Rectal smooth muscle tissue (tissue), 1 donor: Measurements from ENCODE around the gene LCN9.

Source experiments
- H3K27ac ChIP-seq: one replicate; pipeline ENCODE4 v1.7.0; 2013; ENCODE audit warnings: low read depth, low read length, inconsistent platforms
- H3K27me3 ChIP-seq: one replicate; pipeline ENCODE4 v1.7.0; 2013; ENCODE audit warnings: low read length; ENCODE audit not compliant: control insufficient read depth, insufficient read depth
- H3K36me3 ChIP-seq: one replicate; pipeline ENCODE4 v1.7.0; 2013; ENCODE audit warnings: low read length; ENCODE audit not compliant: control insufficient read depth, insufficient read depth
- H3K4me1 ChIP-seq: one replicate; pipeline ENCODE4 v1.7.0; 2013; ENCODE audit warnings: low read length; ENCODE audit not compliant: control insufficient read depth, insufficient read depth
- H3K4me3 ChIP-seq: one replicate; pipeline ENCODE4 v1.7.0; 2013; ENCODE audit warnings: low read length
- H3K9ac ChIP-seq: one replicate; pipeline ENCODE4 v1.7.0; 2013; ENCODE audit warnings: low read length

Gene LCN9

GRCh38 chr9:135711391-135711790 is 48.3 kb downstream of the LCN9 start:
- H3K27me3 ChIP-seq: peaks cover 10% of the 10 kb centered on the region
- H3K4me1 ChIP-seq: no peaks in the 10 kb centered on the region
- H3K27ac ChIP-seq: no peak overlapping the region

GRCh38 chr9:135711881-135712280 is 48.8 kb downstream of the LCN9 start:
- Histone ChIP-seq H3K4me1 (no peaks in the 10 kb centered on the region), H3K4me3 (no peak overlapping the region), H3K27me3 (peaks cover 10% of the 10 kb centered on the region), H3K9ac (no peak overlapping the region), H3K27ac (no peak overlapping the region), H3K36me3 (no peaks in the 10 kb centered on the region)

More at GRCh38 chr9:135711391-135711790, 48.3 kb downstream of the LCN9 start:
- no peaks in the 10 kb centered on the region for H3K36me3 ChIP-seq
- H3K4me3 ChIP-seq: no peak overlapping the region
- no peak overlapping the region for H3K9ac ChIP-seq

GRCh38 chr9:135712613-135713295 is 49.6 kb downstream of the LCN9 start:
- Histone ChIP-seq H3K9ac (no peak overlapping the region), H3K27me3 (peaks cover 13% of the 10 kb centered on the region), H3K27ac (no peak overlapping the region), H3K4me3 (no peak overlapping the region), H3K4me1 (no peaks in the 10 kb centered on the region), H3K36me3 (no peaks in the 10 kb centered on the region)

- no peak overlapping the region for H3K9ac ChIP-seq
- H3K4me3 ChIP-seq: no peak overlapping the region
Measured at GRCh38 chr9:135714242-135715055, 51.3 kb downstream of the LCN9 start.

GRCh38 chr9:135715056-135715595 is 52.0 kb downstream of the LCN9 start:
- Histone ChIP-seq H3K27ac (no peak overlapping the region), H3K4me3 (no peak overlapping the region), H3K9ac (no peak overlapping the region), H3K27me3 (peaks cover 13% of the 10 kb centered on the region), H3K36me3 (no peaks in the 10 kb centered on the region), H3K4me1 (no peaks in the 10 kb centered on the region)

More at GRCh38 chr9:135714242-135715055, 51.3 kb downstream of the LCN9 start:
- H3K27me3 ChIP-seq: peaks cover 13% of the 10 kb centered on the region
- H3K4me1 ChIP-seq: no peaks in the 10 kb centered on the region
- H3K36me3 ChIP-seq: no peaks in the 10 kb centered on the region
- H3K27ac ChIP-seq: no peak overlapping the region

GRCh38 chr9:135716045-135716444 is 52.9 kb downstream of the LCN9 start:
- no peak overlapping the region for H3K4me3 ChIP-seq
- H3K27me3 ChIP-seq: peaks cover 13% of the 10 kb centered on the region
- H3K4me1 ChIP-seq: no peaks in the 10 kb centered on the region
- no peak overlapping the region for H3K9ac ChIP-seq
- no peak overlapping the region for H3K27ac ChIP-seq
- no peaks in the 10 kb centered on the region for H3K36me3 ChIP-seq
